ENCODE measurements around the gene PRUNE1. TPM values are rescaled to one million over a fixed set of nuclear protein-coding genes. Genes with fewer than 3 reads are reported as not detected.

Gene PRUNE1
- total and polyA plus RNA-seq, 4 donors = 6.1 to 10.6 (median 9.4) TPM

GRCh38 chr1:151037032-151037431 lies 28.8 kb downstream of the PRUNE1 start:
- Histone ChIP-seq H3K36me3 (ENCODE audit: control insufficient read depth in 4 of 4, insufficient read depth in 3 of 4, low read depth in 1 of 4, low read length in 3 of 4) (peaks cover 6 to 25% (median 15%) of the 10 kb centered on the region in 4 donors), H3K9me3 (ENCODE audit: control insufficient read depth in 4 of 4, low read length in 3 of 4) (no peaks in the 10 kb centered on the region), H3K27ac (ENCODE audit: low read depth in 1 of 2, low read length in 2 of 2) (no peak overlapping the region), H3K4me1 (ENCODE audit: control insufficient read depth in 4 of 4, insufficient read depth in 4 of 4, low read length in 3 of 4) (no peaks in the 10 kb centered on the region), H3K4me3 (ENCODE audit: low read depth in 1 of 3, low read length in 3 of 3) (no peak overlapping the region), H3K9ac (ENCODE audit: low read depth in 1 of 2, low read length in 2 of 2) (no peak overlapping the region), H3K27me3 (ENCODE audit: control insufficient read depth in 4 of 4, insufficient read depth in 4 of 4, low read length in 3 of 4) (no peaks in the 10 kb centered on the region)
- TF ChIP-seq HNF4G (IDR thresholded peaks at IDR 0.05) (no peak), GABPA (IDR thresholded peaks at IDR 0.05 in 1 of 2, conservative IDR thresholded peaks at IDR 0.05 in 1 of 2) (no peak), YY1 (IDR thresholded peaks at IDR 0.05) (no peak), FOXA1 (IDR thresholded peaks at IDR 0.05) (no peak), NR2F2 (IDR thresholded peaks at IDR 0.05) (no peak), RAD21 (IDR thresholded peaks at IDR 0.05) (no peak), EGR1 (IDR thresholded peaks at IDR 0.05; ENCODE audit: low read depth in 2 of 2) (no peak), HNF4A (conservative IDR thresholded peaks at IDR 0.05) (no peak), ZBTB33 (IDR thresholded peaks at IDR 0.05) (no peak), SP1 (IDR thresholded peaks at IDR 0.05) (no peak), RXRA (IDR thresholded peaks at IDR 0.05) (no peak), CTCF (IDR thresholded peaks at IDR 0.05; ENCODE audit: low read depth, low read length, missing input control) (no peak), JUND (IDR thresholded peaks at IDR 0.05) (no peak)
- DNase-seq (ENCODE audit: low spot score) = no peak
- WGBS = 89% methylated on average over 6 of the region's 6 CpGs

- WGBS = 92% methylated on average over 3 of the region's 3 CpGs
Observed at GRCh38 chr1:151039521-151039920, 31.3 kb downstream of the PRUNE1 start.

More at GRCh38 chr1:151039521-151039920, 31.3 kb downstream of the PRUNE1 start:
- no peak for TF ChIP-seq CTCF (IDR thresholded peaks at IDR 0.05; ENCODE audit: low read depth, low read length, missing input control)
- TF ChIP-seq JUND (IDR thresholded peaks at IDR 0.05) = no peak
- TF ChIP-seq RXRA (IDR thresholded peaks at IDR 0.05) = no peak
- no peak for DNase-seq (ENCODE audit: low spot score)
- Histone ChIP-seq H3K27me3 (ENCODE audit: control insufficient read depth in 4 of 4, insufficient read depth in 4 of 4, low read length in 3 of 4) (no peaks in the 10 kb centered on the region), H3K9ac (ENCODE audit: low read depth in 1 of 2, low read length in 2 of 2) (no peak overlapping the region), H3K36me3 (ENCODE audit: control insufficient read depth in 4 of 4, insufficient read depth in 3 of 4, low read depth in 1 of 4, low read length in 3 of 4) (peaks cover 0 to 13% (median 9%) of the 10 kb centered on the region in 4 donors), H3K27ac (ENCODE audit: low read depth in 1 of 2, low read length in 2 of 2) (no peak overlapping the region), H3K9me3 (ENCODE audit: control insufficient read depth in 4 of 4, low read length in 3 of 4) (no peaks in the 10 kb centered on the region), H3K4me1 (ENCODE audit: control insufficient read depth in 4 of 4, insufficient read depth in 4 of 4, low read length in 3 of 4) (no peaks in the 10 kb centered on the region), H3K4me3 (ENCODE audit: low read depth in 1 of 3, low read length in 3 of 3) (no peak overlapping the region)

Measured in liver (tissue), 9 donors.